Stimulated activated naive CD8-positive, alpha-beta T cell treated with anti-CD3 and anti-CD28 coated beads, Interleukin-15, Interleukin-2, amounts not matched to agents 100 U/mL and 50 U/mL, for 24 hours (primary cell): ENCODE data around the gene PHLDB1.

ENCODE experiments used
- ATAC-seq: fragments of 150-1000 bp; cut with Tn5 transposase; one replicate; pipeline ENCODE4 v1.10.0; 2021
- DNase-seq: peaks from one replicate; pipeline ENCODE4 v3.0.0; 2021

PHLDB1 gene

GRCh38 chr11:118639899-118640298, 32.5 kb downstream of the PHLDB1 start:
- ATAC-seq (no peak), DNase-seq (no peak)

DNA sequence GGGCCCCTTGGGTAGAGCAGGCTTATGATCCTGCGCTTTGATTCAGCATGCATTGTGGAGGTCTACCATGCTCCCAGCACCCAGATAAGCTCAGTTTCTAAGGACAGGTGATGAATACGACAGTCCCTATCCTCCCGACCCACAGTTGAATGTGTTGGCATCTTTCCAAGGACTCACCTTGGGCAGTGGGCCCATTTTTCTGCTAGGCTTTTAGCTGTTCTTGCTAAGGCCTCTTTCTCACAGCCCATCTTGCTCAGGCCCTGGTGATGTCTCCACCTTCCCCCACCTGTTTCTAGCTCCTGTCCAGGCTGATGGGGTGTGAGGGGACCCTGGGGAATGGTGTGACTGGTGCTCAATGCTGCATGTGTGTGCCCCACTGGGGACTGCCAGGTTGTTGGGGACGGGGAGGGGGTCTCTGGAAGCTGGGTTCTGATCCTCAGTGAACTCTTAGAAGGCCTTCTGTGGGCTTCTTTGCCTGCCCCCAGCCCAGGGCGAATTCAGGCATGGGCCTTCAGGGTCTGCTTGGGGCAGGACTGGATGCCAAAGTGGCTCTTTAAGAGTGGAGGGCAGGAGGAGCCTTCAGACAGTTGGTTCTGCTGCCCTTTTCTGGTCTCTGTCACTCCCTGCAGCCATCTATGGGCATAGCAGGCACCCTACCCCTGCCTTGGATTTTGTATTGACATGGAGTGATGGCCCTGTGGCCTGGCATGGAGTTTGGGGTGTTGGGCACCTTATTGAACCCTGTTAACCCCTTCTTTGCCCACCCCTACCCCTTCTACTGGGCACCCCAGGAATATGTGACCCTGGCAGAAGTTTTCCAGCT, 33.1 kb downstream of the PHLDB1 start:
- DNase-seq: no peak
- no peak for ATAC-seq

GRCh38 chr11:118641397-118642019, 34.1 kb downstream of the PHLDB1 start:
- ATAC-seq: no peak
- no peak for DNase-seq

DNA sequence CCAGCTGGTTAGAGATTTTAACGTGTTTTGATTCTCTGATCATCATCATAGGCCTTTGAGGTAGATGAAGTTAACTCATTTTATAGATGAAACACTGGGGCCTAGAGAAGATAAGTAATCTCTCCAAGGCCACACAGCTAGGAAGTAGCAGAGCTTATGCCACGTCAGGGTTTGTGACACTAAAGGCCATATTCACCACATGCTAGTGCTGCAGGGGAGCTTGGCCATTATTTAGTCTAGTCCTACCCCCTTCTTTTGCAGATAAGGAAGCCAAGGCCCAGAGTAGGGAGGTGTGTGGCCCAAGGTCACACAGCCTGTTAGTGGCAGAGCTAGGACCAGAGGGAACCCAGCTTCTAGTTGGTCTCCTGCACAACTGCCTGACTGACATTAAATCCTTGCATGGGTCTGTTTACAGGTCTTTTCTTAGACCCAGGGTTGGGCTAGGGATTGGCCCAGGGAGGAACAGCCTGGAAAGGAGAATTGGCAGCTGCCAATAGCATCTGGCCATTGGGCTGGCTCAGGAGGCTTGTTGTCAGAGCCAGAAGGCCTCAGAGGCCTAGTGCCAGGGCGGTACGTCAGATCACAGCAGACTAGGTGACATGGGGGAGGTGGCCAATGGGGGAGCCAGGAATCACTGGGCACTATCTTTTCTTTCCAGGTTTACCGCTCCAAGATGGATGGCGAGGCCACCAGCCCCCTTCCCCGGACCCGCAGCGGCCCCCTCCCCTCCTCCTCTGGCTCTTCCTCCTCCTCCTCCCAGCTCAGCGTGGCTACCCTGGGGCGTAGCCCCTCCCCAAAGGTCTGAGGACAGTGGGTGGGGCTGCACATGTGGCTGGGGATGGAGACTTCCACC, 36.0 kb downstream of the PHLDB1 start:
- DNase-seq (no peak), ATAC-seq (no peak)

DNA sequence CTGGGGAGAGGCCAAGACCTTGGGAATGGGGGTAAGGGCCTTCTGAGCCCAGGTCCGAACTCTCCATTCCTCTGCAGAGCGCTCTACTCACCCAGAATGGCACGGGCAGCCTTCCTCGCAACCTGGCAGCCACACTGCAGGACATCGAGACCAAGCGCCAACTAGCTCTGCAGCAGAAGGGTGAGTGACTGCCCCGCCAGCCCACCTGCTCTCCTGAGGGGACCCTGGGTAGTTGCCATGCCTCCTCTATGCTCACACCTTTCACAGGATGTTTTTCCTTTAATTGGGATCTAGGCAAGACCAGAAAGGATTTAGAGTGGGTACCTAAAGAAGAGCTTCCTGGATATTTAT, 36.6 kb downstream of the PHLDB1 start:
- DNase-seq (no peak), ATAC-seq (no peak)

GRCh38 chr11:118644496-118644895, 37.1 kb downstream of the PHLDB1 start:
- ATAC-seq (no peak), DNase-seq (no peak)

- no peak for DNase-seq
- ATAC-seq: no peak
Observed at GRCh38 chr11:118645066-118645715, 37.8 kb downstream of the PHLDB1 start.

DNA sequence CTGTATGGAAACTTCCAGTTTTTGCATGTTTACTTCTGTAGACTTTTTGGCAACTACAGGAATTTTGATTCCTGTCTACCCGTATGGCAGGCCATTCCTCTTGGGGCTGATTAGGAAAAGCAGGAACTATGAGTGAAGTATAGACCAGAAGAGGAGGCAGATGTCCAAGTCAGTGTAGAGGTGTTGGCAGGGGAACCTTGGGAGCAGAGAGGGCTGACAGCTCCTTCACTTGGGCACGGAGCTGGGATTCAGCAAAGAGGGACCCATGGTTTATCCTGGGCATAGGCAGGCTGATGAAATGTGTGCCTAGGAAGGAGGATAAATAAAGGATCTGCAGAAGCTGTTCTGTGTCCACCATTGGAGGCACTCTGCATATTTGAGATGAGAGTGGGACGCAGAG, 39.0 kb downstream of the PHLDB1 start:
- ATAC-seq: no peak
- DNase-seq: no peak

DNA sequence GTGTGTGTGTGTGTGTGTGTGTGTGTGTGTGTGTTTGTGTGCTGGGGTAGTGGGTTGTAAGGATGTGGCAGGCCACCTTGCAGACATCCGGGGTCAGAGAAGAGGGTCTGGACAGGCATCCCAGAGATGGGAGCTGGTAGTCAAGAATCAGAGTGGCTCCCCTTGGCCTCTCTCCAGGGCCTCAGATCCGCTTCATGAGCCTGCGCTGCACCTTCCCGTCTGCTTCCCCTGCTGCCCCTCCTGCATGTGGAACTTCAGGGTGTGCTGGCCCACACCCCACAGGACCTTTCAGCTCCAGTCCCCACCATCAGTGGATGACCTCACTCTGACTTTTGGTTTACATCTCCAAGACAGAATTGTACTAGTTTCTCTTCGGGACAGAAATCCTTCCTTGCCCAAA, 40.9 kb downstream of the PHLDB1 start:
- DNase-seq: no peak
- no peak for ATAC-seq

DNA sequence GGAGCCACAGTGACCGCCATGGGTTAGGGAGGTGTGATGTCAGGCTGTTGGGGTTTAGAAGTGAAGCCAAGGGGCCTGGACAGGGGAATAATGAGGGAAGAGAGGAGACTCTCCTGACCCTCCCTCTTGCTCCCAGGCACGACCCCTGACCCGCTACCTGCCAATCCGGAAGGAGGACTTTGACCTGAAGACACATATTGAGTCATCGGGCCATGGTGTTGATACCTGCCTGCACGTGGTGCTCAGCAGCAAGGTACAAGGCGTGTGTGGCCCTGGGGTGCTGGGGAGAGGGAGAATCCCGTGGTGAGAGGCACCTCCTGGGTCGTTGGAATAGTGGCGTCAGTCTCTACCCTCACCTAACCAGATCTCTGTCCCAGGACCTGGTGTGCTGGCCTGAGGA, 42.5 kb downstream of the PHLDB1 start:
- ATAC-seq (no peak), DNase-seq (no peak)

- ATAC-seq (no peak), DNase-seq (no peak)
Observed at GRCh38 chr11:118650366-118650765, 43.0 kb downstream of the PHLDB1 start.

- ATAC-seq: no peak
- no peak for DNase-seq
Observed at GRCh38 chr11:118651820-118652219, 44.4 kb downstream of the PHLDB1 start.

GRCh38 chr11:118652681-118653181, 45.3 kb downstream of the PHLDB1 start:
- DNase-seq (no peak), ATAC-seq (no peak)

DNA sequence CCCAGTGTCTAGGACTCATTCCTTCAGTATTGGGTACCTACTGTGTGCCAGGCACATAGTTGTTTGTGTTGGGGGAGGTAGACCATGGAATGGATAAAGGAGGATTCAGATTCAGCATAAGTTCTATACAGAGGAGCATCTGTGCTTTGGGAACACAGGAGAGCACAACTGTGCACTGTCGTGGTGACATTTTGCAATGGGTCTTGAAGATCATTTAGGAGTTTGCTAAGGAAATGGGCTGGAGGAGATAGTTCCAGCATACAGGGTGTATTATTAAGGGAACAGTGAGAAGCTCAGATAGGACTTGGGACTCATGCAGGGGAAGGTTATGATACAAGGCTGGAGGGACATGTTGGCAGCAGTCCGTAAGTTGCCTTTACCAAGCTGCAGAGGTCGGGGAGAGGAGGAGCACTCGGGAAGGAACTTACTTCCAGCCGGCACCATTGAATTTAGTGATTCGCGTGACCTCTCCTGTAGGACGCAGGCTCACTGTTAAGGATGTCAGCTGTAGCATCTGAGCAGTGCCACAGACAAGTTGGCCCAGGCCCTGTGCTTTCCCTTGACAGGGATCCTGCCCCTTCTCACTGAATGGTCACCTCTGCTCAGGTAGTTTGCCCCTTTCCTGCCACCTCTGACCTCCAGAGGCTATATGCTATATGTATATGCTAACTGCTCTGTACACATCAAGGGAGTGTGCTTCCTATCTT, 46.4 kb downstream of the PHLDB1 start:
- ATAC-seq: no peak
- DNase-seq: no peak

GRCh38 chr11:118655486-118656190, 48.2 kb downstream of the PHLDB1 start:
- no peak for DNase-seq
- ATAC-seq: no peak

GRCh38 chr11:118656563-118657165, 49.2 kb downstream of the PHLDB1 start:
- DNase-seq (no peak), ATAC-seq (no peak)

DNA sequence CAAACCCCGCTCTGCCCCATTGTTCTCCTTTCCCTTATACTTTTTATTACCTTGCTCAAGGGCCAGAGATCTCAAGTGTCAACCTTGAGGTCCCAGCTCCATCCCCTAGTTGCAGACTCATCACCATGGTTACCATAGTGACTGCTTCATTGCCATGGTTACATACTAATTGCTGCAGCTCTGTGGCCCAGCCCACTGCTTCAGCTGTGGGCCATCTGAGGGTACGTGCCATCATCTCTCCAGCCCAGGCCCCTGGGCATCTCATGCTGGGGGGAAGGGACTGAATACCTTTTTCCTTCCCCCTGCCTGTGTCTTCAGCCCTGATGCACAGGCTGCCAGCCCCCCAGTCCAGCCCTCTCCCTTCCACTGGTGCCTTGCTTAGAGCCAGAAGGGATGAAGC, 49.8 kb downstream of the PHLDB1 start:
- no peak for ATAC-seq
- no peak for DNase-seq

GRCh38 chr11:118657709-118658428, 50.5 kb downstream of the PHLDB1 start:
- DNase-seq (no peak), ATAC-seq (no peak)

DNA sequence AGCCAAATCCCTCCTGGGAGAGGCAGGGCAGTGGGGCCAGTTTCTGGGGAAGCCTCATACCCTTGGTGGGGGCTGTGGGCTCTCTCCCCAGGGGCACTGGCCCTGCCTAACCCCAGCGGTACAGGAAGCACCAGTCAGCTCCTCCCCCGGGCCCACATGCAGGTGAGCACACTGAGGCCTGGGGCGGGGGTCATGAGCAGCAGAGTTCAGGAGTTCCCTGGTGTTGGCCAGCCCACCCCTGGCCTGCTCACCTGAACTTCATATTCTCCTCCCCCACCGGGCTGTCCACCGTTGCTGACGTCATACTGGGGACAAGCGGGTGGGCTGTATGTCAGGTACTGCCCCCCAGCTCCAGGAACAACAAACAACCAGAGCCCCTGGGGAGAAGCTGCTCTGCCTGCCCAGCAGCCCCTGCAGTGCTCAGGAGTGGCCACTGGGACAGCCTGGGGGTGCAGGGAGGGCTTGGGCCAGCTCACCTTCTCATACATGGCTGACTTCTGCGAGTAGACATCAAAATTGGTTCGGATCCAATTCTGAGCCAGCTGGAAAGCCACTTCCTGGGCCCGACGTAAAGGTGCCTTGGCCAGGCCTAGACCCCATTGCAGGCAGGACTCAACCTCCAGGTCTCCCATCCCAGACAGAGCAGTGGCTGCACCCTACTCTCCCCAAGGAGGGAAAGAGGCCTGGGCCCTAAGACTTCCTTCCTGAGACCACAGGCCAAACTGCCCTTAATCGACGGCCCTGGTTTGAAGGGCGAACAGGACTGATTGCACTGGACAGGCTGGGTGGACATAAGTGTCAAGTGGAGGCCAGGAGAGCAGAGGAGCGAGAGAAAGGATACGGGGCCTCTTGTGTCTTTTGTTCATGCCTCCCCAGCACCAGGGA, 51.3 kb downstream of the PHLDB1 start:
- no peak for ATAC-seq

More for the DNA sequence above, 51.3 kb downstream of the PHLDB1 start:
- DNase-seq: no peak
